ENCODE data around the gene NOS1AP.

Gene NOS1AP

GRCh38 chr1:162357681-162358266 is 288.3 kb downstream of the NOS1AP start:
- Histone ChIP-seq H3K27me3 (ENCODE audit: control insufficient read depth, insufficient read depth, low read length) (no peaks in the 10 kb centered on the region), H3K4me1 (ENCODE audit: control insufficient read depth, insufficient read depth, low read length) (peaks cover 8% of the 10 kb centered on the region), H3K36me3 (ENCODE audit: control insufficient read depth, insufficient read depth, low read length) (0 out of 2 replicates have a peak, but pooled peaks cover 2% of the 10 kb centered on the region), H3K9me3 (ENCODE audit: control insufficient read depth, insufficient read depth, low read length) (no peaks in the 10 kb centered on the region), H3K27ac (ENCODE audit: low read length) (no peak overlapping the region), H3K4me3 (ENCODE audit: low read length) (no peak overlapping the region)
- no CpG with 5 or more reads among the region's 5 CpGs for WGBS (ENCODE audit: insufficient coverage, insufficient read length)
- DNase-seq (ENCODE audit: low read depth, low spot score): peak; percentile 39

- no CpG with 5 or more reads among the region's 1 CpG for WGBS (ENCODE audit: insufficient coverage, insufficient read length)
- Histone ChIP-seq H3K9me3 (ENCODE audit: control insufficient read depth, insufficient read depth, low read length) (no peaks in the 10 kb centered on the region), H3K27me3 (ENCODE audit: control insufficient read depth, insufficient read depth, low read length) (no peaks in the 10 kb centered on the region), H3K27ac (ENCODE audit: low read length) (no peak overlapping the region), H3K36me3 (ENCODE audit: control insufficient read depth, insufficient read depth, low read length) (0 out of 2 replicates have a peak, but pooled peaks cover 2% of the 10 kb centered on the region), H3K4me3 (ENCODE audit: low read length) (no peak overlapping the region), H3K4me1 (ENCODE audit: control insufficient read depth, insufficient read depth, low read length) (no peaks in the 10 kb centered on the region)
- DNase-seq (ENCODE audit: low read depth, low spot score): no peak
Observed at GRCh38 chr1:162358928-162359327, 289.4 kb downstream of the NOS1AP start.

GRCh38 chr1:162359523-162360236 is 290.2 kb downstream of the NOS1AP start:
- Histone ChIP-seq H3K4me1 (ENCODE audit: control insufficient read depth, insufficient read depth, low read length) (no peaks in the 10 kb centered on the region), H3K27ac (ENCODE audit: low read length) (no peak overlapping the region), H3K27me3 (ENCODE audit: control insufficient read depth, insufficient read depth, low read length) (no peaks in the 10 kb centered on the region), H3K36me3 (ENCODE audit: control insufficient read depth, insufficient read depth, low read length) (0 out of 2 replicates have a peak, but pooled peaks cover 2% of the 10 kb centered on the region), H3K9me3 (ENCODE audit: control insufficient read depth, insufficient read depth, low read length) (no peaks in the 10 kb centered on the region), H3K4me3 (ENCODE audit: low read length) (no peak overlapping the region)
- WGBS (ENCODE audit: insufficient coverage, insufficient read length): no CpG with 5 or more reads among the region's 10 CpGs
- no peak for DNase-seq (ENCODE audit: low read depth, low spot score)

- Histone ChIP-seq H3K27ac (ENCODE audit: low read length) (no peak overlapping the region), H3K27me3 (ENCODE audit: control insufficient read depth, insufficient read depth, low read length) (no peaks in the 10 kb centered on the region), H3K4me1 (ENCODE audit: control insufficient read depth, insufficient read depth, low read length) (no peaks in the 10 kb centered on the region), H3K9me3 (ENCODE audit: control insufficient read depth, insufficient read depth, low read length) (no peaks in the 10 kb centered on the region), H3K4me3 (ENCODE audit: low read length) (no peak overlapping the region), H3K36me3 (ENCODE audit: control insufficient read depth, insufficient read depth, low read length) (0 out of 2 replicates have a peak, but pooled peaks cover 1% of the 10 kb centered on the region)
- DNase-seq (ENCODE audit: low read depth, low spot score): no peak
- no CpG with 5 or more reads among the region's 10 CpGs for WGBS (ENCODE audit: insufficient coverage, insufficient read length)
Observed at GRCh38 chr1:162360237-162360873, 290.9 kb downstream of the NOS1AP start.

- H3K4me3 ChIP-seq (ENCODE audit: low read length): no peak overlapping the region
- no peaks in the 10 kb centered on the region for H3K9me3 ChIP-seq (ENCODE audit: control insufficient read depth, insufficient read depth, low read length)
- no CpG with 5 or more reads among the region's 4 CpGs for WGBS (ENCODE audit: insufficient coverage, insufficient read length)
- H3K36me3 ChIP-seq (ENCODE audit: control insufficient read depth, insufficient read depth, low read length): no peaks in the 10 kb centered on the region
- DNase-seq (ENCODE audit: low read depth, low spot score): no peak
- H3K4me1 ChIP-seq (ENCODE audit: control insufficient read depth, insufficient read depth, low read length): no peaks in the 10 kb centered on the region
- H3K27me3 ChIP-seq (ENCODE audit: control insufficient read depth, insufficient read depth, low read length): no peaks in the 10 kb centered on the region
- no peak overlapping the region for H3K27ac ChIP-seq (ENCODE audit: low read length)
Observed at GRCh38 chr1:162360874-162361260, 291.4 kb downstream of the NOS1AP start.

- no CpG with 5 or more reads among the region's 5 CpGs for WGBS (ENCODE audit: insufficient coverage, insufficient read length)
- no peaks in the 10 kb centered on the region for H3K9me3 ChIP-seq (ENCODE audit: control insufficient read depth, insufficient read depth, low read length)
- H3K4me1 ChIP-seq (ENCODE audit: control insufficient read depth, insufficient read depth, low read length): no peaks in the 10 kb centered on the region
- DNase-seq (ENCODE audit: low read depth, low spot score): no peak
- H3K27ac ChIP-seq (ENCODE audit: low read length): no peak overlapping the region
- H3K36me3 ChIP-seq (ENCODE audit: control insufficient read depth, insufficient read depth, low read length): no peaks in the 10 kb centered on the region
- H3K4me3 ChIP-seq (ENCODE audit: low read length): no peak overlapping the region
- H3K27me3 ChIP-seq (ENCODE audit: control insufficient read depth, insufficient read depth, low read length): no peaks in the 10 kb centered on the region
Observed at GRCh38 chr1:162361349-162361748, 291.9 kb downstream of the NOS1AP start.

GRCh38 chr1:162363823-162364222 is 294.3 kb downstream of the NOS1AP start:
- DNase-seq (ENCODE audit: low read depth, low spot score): no peak
- no CpG with 5 or more reads among the region's 3 CpGs for WGBS (ENCODE audit: insufficient coverage, insufficient read length)
- Histone ChIP-seq H3K9me3 (ENCODE audit: control insufficient read depth, insufficient read depth, low read length) (no peaks in the 10 kb centered on the region), H3K27me3 (ENCODE audit: control insufficient read depth, insufficient read depth, low read length) (no peaks in the 10 kb centered on the region), H3K4me1 (ENCODE audit: control insufficient read depth, insufficient read depth, low read length) (no peaks in the 10 kb centered on the region), H3K36me3 (ENCODE audit: control insufficient read depth, insufficient read depth, low read length) (no peaks in the 10 kb centered on the region; the same call in 1 of the 2 replicates), H3K4me3 (ENCODE audit: low read length) (no peak overlapping the region), H3K27ac (ENCODE audit: low read length) (no peak overlapping the region)

GRCh38 chr1:162364498-162364897 is 295.0 kb downstream of the NOS1AP start:
- H3K4me3 ChIP-seq (ENCODE audit: low read length): no peak overlapping the region
- no peak for DNase-seq (ENCODE audit: low read depth, low spot score)
- no peaks in the 10 kb centered on the region; the same call in 1 of the 2 replicates for H3K36me3 ChIP-seq (ENCODE audit: control insufficient read depth, insufficient read depth, low read length)
- H3K27me3 ChIP-seq (ENCODE audit: control insufficient read depth, insufficient read depth, low read length): no peaks in the 10 kb centered on the region
- H3K27ac ChIP-seq (ENCODE audit: low read length): no peak overlapping the region
- no peaks in the 10 kb centered on the region for H3K4me1 ChIP-seq (ENCODE audit: control insufficient read depth, insufficient read depth, low read length)
- WGBS (ENCODE audit: insufficient coverage, insufficient read length): no CpG with 5 or more reads among the region's 1 CpG
- no peaks in the 10 kb centered on the region for H3K9me3 ChIP-seq (ENCODE audit: control insufficient read depth, insufficient read depth, low read length)

- Histone ChIP-seq H3K36me3 (ENCODE audit: control insufficient read depth, insufficient read depth, low read length) (no peaks in the 10 kb centered on the region; the same call in 1 of the 2 replicates), H3K4me1 (ENCODE audit: control insufficient read depth, insufficient read depth, low read length) (no peaks in the 10 kb centered on the region), H3K9me3 (ENCODE audit: control insufficient read depth, insufficient read depth, low read length) (no peaks in the 10 kb centered on the region), H3K27ac (ENCODE audit: low read length) (no peak overlapping the region), H3K4me3 (ENCODE audit: low read length) (no peak overlapping the region), H3K27me3 (ENCODE audit: control insufficient read depth, insufficient read depth, low read length) (no peaks in the 10 kb centered on the region)
- no peak for DNase-seq (ENCODE audit: low read depth, low spot score)
- no CpG with 5 or more reads among the region's 10 CpGs for WGBS (ENCODE audit: insufficient coverage, insufficient read length)
Observed at GRCh38 chr1:162365284-162366020, 296.0 kb downstream of the NOS1AP start.

- H3K4me1 ChIP-seq (ENCODE audit: control insufficient read depth, insufficient read depth, low read length): no peaks in the 10 kb centered on the region
- no peaks in the 10 kb centered on the region for H3K27me3 ChIP-seq (ENCODE audit: control insufficient read depth, insufficient read depth, low read length)
- no peak for DNase-seq (ENCODE audit: low read depth, low spot score)
- no peaks in the 10 kb centered on the region for H3K9me3 ChIP-seq (ENCODE audit: control insufficient read depth, insufficient read depth, low read length)
- no peak overlapping the region for H3K4me3 ChIP-seq (ENCODE audit: low read length)
- WGBS (ENCODE audit: insufficient coverage, insufficient read length): no CpG with 5 or more reads among the region's 4 CpGs
- H3K27ac ChIP-seq (ENCODE audit: low read length): no peak overlapping the region
- no peaks in the 10 kb centered on the region; the same call in 1 of the 2 replicates for H3K36me3 ChIP-seq (ENCODE audit: control insufficient read depth, insufficient read depth, low read length)
Observed at GRCh38 chr1:162366149-162366548, 296.7 kb downstream of the NOS1AP start.

All from iPS DF 6.9 (cell line).